ENCODE measurements around the gene ALPK3.

ALPK3 gene

GRCh38 chr15:84799511-84800187, 17.5 kb upstream of the ALPK3 start:
- no peak overlapping the region for H3K9ac ChIP-seq (ENCODE audit: low read length)
- no peak for DNase-seq (ENCODE audit: low read depth)
- H3K4me3 ChIP-seq (ENCODE audit: low read length), result no peak overlapping the region
- H3K9me3 ChIP-seq (ENCODE audit: control insufficient read depth, low read length), result no peaks in the 10 kb centered on the region
- peaks cover 15% of the 10 kb centered on the region for H3K4me1 ChIP-seq (ENCODE audit: control insufficient read depth, insufficient read depth, low read length)
- no peaks in the 10 kb centered on the region for H3K27me3 ChIP-seq (replicated peaks; ENCODE audit: control insufficient read depth, insufficient read depth, low read length)
- peaks cover 66% of the 10 kb centered on the region for H3K36me3 ChIP-seq (ENCODE audit: control insufficient read depth, insufficient read depth, low read length, severe bottlenecking)

- peaks cover 19% of the 10 kb centered on the region for H3K4me1 ChIP-seq (ENCODE audit: control insufficient read depth, insufficient read depth, low read length)
- H3K9me3 ChIP-seq (ENCODE audit: control insufficient read depth, low read length), result no peaks in the 10 kb centered on the region
- no peak overlapping the region for H3K9ac ChIP-seq (ENCODE audit: low read length)
- no peak for DNase-seq (ENCODE audit: low read depth)
- peaks cover 65% of the 10 kb centered on the region for H3K36me3 ChIP-seq (ENCODE audit: control insufficient read depth, insufficient read depth, low read length, severe bottlenecking)
- H3K27me3 ChIP-seq (replicated peaks; ENCODE audit: control insufficient read depth, insufficient read depth, low read length), result no peaks in the 10 kb centered on the region
- H3K4me3 ChIP-seq (ENCODE audit: low read length), result no peak overlapping the region
Observed at GRCh38 chr15:84800365-84800806, 16.8 kb upstream of the ALPK3 start.

- Histone ChIP-seq H3K4me1 (ENCODE audit: control insufficient read depth, insufficient read depth, low read length) (peaks cover 19% of the 10 kb centered on the region), H3K27me3 (replicated peaks; ENCODE audit: control insufficient read depth, insufficient read depth, low read length) (no peaks in the 10 kb centered on the region), H3K9me3 (ENCODE audit: control insufficient read depth, low read length) (no peaks in the 10 kb centered on the region), H3K4me3 (ENCODE audit: low read length) (no peak overlapping the region), H3K36me3 (ENCODE audit: control insufficient read depth, insufficient read depth, low read length, severe bottlenecking) (peaks cover 52% of the 10 kb centered on the region), H3K9ac (ENCODE audit: low read length) (no peak overlapping the region)
- DNase-seq (ENCODE audit: low read depth), result no peak
Observed at GRCh38 chr15:84804005-84804900, 12.9 kb upstream of the ALPK3 start.

GRCh38 chr15:84805221-84805620, 11.9 kb upstream of the ALPK3 start:
- H3K9ac ChIP-seq (ENCODE audit: low read length), result no peak overlapping the region
- H3K4me1 ChIP-seq (ENCODE audit: control insufficient read depth, insufficient read depth, low read length), result peaks cover 19% of the 10 kb centered on the region
- DNase-seq (ENCODE audit: low read depth), result no peak
- peaks cover 42% of the 10 kb centered on the region for H3K36me3 ChIP-seq (ENCODE audit: control insufficient read depth, insufficient read depth, low read length, severe bottlenecking)
- H3K4me3 ChIP-seq (ENCODE audit: low read length), result no peak overlapping the region
- H3K27me3 ChIP-seq (replicated peaks; ENCODE audit: control insufficient read depth, insufficient read depth, low read length), result no peaks in the 10 kb centered on the region
- no peaks in the 10 kb centered on the region for H3K9me3 ChIP-seq (ENCODE audit: control insufficient read depth, low read length)

GRCh38 chr15:84807228-84807627, 9.9 kb upstream of the ALPK3 start:
- H3K36me3 ChIP-seq (ENCODE audit: control insufficient read depth, insufficient read depth, low read length, severe bottlenecking), result peaks cover 25% of the 10 kb centered on the region
- H3K9me3 ChIP-seq (ENCODE audit: control insufficient read depth, low read length), result no peaks in the 10 kb centered on the region

GRCh38 chr15:84810073-84810840, 6.9 kb upstream of the ALPK3 start:
- no peak overlapping the region for H3K4me3 ChIP-seq (ENCODE audit: low read length)
- H3K27me3 ChIP-seq (replicated peaks; ENCODE audit: control insufficient read depth, insufficient read depth, low read length), result no peaks in the 10 kb centered on the region
- H3K9me3 ChIP-seq (ENCODE audit: control insufficient read depth, low read length), result no peaks in the 10 kb centered on the region
- peaks cover 9% of the 10 kb centered on the region for H3K36me3 ChIP-seq (ENCODE audit: control insufficient read depth, insufficient read depth, low read length, severe bottlenecking)
- no peak overlapping the region for H3K9ac ChIP-seq (ENCODE audit: low read length)
- no peak for DNase-seq (ENCODE audit: low read depth)
- no peaks in the 10 kb centered on the region for H3K4me1 ChIP-seq (ENCODE audit: control insufficient read depth, insufficient read depth, low read length)

More at GRCh38 chr15:84807228-84807627, 9.9 kb upstream of the ALPK3 start:
- Histone ChIP-seq H3K4me3 (ENCODE audit: low read length) (no peak overlapping the region), H3K4me1 (ENCODE audit: control insufficient read depth, insufficient read depth, low read length) (peaks cover 19% of the 10 kb centered on the region), H3K9ac (ENCODE audit: low read length) (no peak overlapping the region), H3K27me3 (replicated peaks; ENCODE audit: control insufficient read depth, insufficient read depth, low read length) (no peaks in the 10 kb centered on the region)
- DNase-seq (ENCODE audit: low read depth), result no peak

- H3K4me1 ChIP-seq (ENCODE audit: control insufficient read depth, insufficient read depth, low read length), result no peaks in the 10 kb centered on the region
- no peaks in the 10 kb centered on the region for H3K27me3 ChIP-seq (replicated peaks; ENCODE audit: control insufficient read depth, insufficient read depth, low read length)
- no peak overlapping the region for H3K4me3 ChIP-seq (ENCODE audit: low read length)
- DNase-seq (ENCODE audit: low read depth), result no peak
- peaks cover 7% of the 10 kb centered on the region for H3K36me3 ChIP-seq (ENCODE audit: control insufficient read depth, insufficient read depth, low read length, severe bottlenecking)
- no peak overlapping the region for H3K9ac ChIP-seq (ENCODE audit: low read length)
- no peaks in the 10 kb centered on the region for H3K9me3 ChIP-seq (ENCODE audit: control insufficient read depth, low read length)
Observed at GRCh38 chr15:84811151-84811550, 6.0 kb upstream of the ALPK3 start.

- Histone ChIP-seq H3K9me3 (ENCODE audit: control insufficient read depth, low read length) (no peaks in the 10 kb centered on the region), H3K4me3 (ENCODE audit: low read length) (no peak overlapping the region), H3K9ac (ENCODE audit: low read length) (no peak overlapping the region), H3K4me1 (ENCODE audit: control insufficient read depth, insufficient read depth, low read length) (no peaks in the 10 kb centered on the region), H3K36me3 (ENCODE audit: control insufficient read depth, insufficient read depth, low read length, severe bottlenecking) (peaks cover 3% of the 10 kb centered on the region), H3K27me3 (replicated peaks; ENCODE audit: control insufficient read depth, insufficient read depth, low read length) (no peaks in the 10 kb centered on the region)
- DNase-seq (ENCODE audit: low read depth), result no peak
Observed at GRCh38 chr15:84811828-84812227, 5.3 kb upstream of the ALPK3 start.

- Histone ChIP-seq H3K9ac (ENCODE audit: low read length) (no peak overlapping the region), H3K27me3 (replicated peaks; ENCODE audit: control insufficient read depth, insufficient read depth, low read length) (no peaks in the 10 kb centered on the region), H3K4me1 (ENCODE audit: control insufficient read depth, insufficient read depth, low read length) (no peaks in the 10 kb centered on the region), H3K4me3 (ENCODE audit: low read length) (no peak overlapping the region), H3K9me3 (ENCODE audit: control insufficient read depth, low read length) (no peaks in the 10 kb centered on the region), H3K36me3 (ENCODE audit: control insufficient read depth, insufficient read depth, low read length, severe bottlenecking) (peaks cover 3% of the 10 kb centered on the region)
- no peak for DNase-seq (ENCODE audit: low read depth)
Observed at GRCh38 chr15:84812842-84813241, 4.3 kb upstream of the ALPK3 start.

- peaks cover 5% of the 10 kb centered on the region for H3K4me1 ChIP-seq (ENCODE audit: control insufficient read depth, insufficient read depth, low read length)
- DNase-seq (ENCODE audit: low read depth), result no peak
- no peaks in the 10 kb centered on the region for H3K9me3 ChIP-seq (ENCODE audit: control insufficient read depth, low read length)
Observed at GRCh38 chr15:84813435-84813834, 3.7 kb upstream of the ALPK3 start.

GRCh38 chr15:84813931-84814330, 3.2 kb upstream of the ALPK3 start:
- H3K4me1 ChIP-seq (ENCODE audit: control insufficient read depth, insufficient read depth, low read length), result peaks cover 10% of the 10 kb centered on the region
- H3K36me3 ChIP-seq (ENCODE audit: control insufficient read depth, insufficient read depth, low read length, severe bottlenecking), result no peaks in the 10 kb centered on the region
- H3K4me3 ChIP-seq (ENCODE audit: low read length), result no peak overlapping the region
- no peak overlapping the region for H3K9ac ChIP-seq (ENCODE audit: low read length)
- no peaks in the 10 kb centered on the region for H3K27me3 ChIP-seq (replicated peaks; ENCODE audit: control insufficient read depth, insufficient read depth, low read length)
- no peaks in the 10 kb centered on the region for H3K9me3 ChIP-seq (ENCODE audit: control insufficient read depth, low read length)
- no peak for DNase-seq (ENCODE audit: low read depth)

More at GRCh38 chr15:84813435-84813834, 3.7 kb upstream of the ALPK3 start:
- no peak overlapping the region for H3K9ac ChIP-seq (ENCODE audit: low read length)
- H3K36me3 ChIP-seq (ENCODE audit: control insufficient read depth, insufficient read depth, low read length, severe bottlenecking), result peaks cover 3% of the 10 kb centered on the region
- H3K27me3 ChIP-seq (replicated peaks; ENCODE audit: control insufficient read depth, insufficient read depth, low read length), result no peaks in the 10 kb centered on the region
- no peak overlapping the region for H3K4me3 ChIP-seq (ENCODE audit: low read length)

Measured in adipocyte (in vitro differentiated cells).